NB4 (cell line): ENCODE data around the gene MAD1L1.

Experiments
- DNase-seq: peaks from one replicate; pipeline ENCODE4 v3.0.0; 2010; ENCODE audit warnings: low read depth
- H3K4me3 ChIP-seq: one replicate; pipeline ENCODE4 v1.5.1; 2011; ENCODE audit warnings: mild to moderate bottlenecking, low read depth, low read length, moderate library complexity
- CTCF ChIP-seq: IDR thresholded peaks from one replicate; pipeline ENCODE4 v1.5.1; 2012; ENCODE audit warnings: low read depth, low read length
- MAX ChIP-seq: IDR thresholded peaks from 2 replicates; pipeline ENCODE4 v1.6.1; 2011; ENCODE audit warnings: low read depth, low read length
- MYC ChIP-seq: IDR thresholded peaks from 2 replicates; pipeline ENCODE4 v1.6.1; 2011; ENCODE audit warnings: low read depth, low read length
- POLR2A ChIP-seq: IDR thresholded peaks from 2 replicates; pipeline ENCODE4 v1.6.1; 2011; ENCODE audit warnings: mild to moderate bottlenecking; ENCODE audit not compliant: insufficient read length; ENCODE audit errors: extremely low read depth

MAD1L1 gene

DNA sequence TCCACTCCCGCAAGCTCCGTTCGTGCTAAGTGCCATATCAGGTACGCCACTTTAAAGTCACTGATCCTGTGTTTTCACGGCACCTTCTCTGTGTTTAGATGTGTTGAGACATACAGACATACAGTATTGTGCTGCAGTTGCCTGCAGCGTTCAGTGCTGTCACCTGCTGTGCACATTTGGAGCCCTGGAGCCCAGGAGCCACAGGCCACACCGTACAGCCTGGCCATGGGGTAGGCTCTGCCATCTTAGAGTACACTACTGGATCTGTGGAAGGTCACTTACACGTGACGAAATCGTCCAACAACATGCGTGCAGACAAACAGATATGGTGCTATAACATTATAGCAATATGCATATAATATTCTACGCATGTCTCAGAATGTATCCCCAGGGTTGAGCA is 451.4 kb downstream of the MAD1L1 start:
- no peak overlapping the region for H3K4me3 ChIP-seq
- TF ChIP-seq POLR2A (no peak), CTCF (no peak), MAX (no peak), MYC (no peak)
- DNase-seq: no peak

- DNase-seq: no peak
- no peak for TF ChIP-seq MYC
- no peak for TF ChIP-seq MAX
- no peak for TF ChIP-seq POLR2A
- no peak for TF ChIP-seq CTCF
Measured at GRCh38 chr7:1779445-1779844, 453.3 kb downstream of the MAD1L1 start.

DNA sequence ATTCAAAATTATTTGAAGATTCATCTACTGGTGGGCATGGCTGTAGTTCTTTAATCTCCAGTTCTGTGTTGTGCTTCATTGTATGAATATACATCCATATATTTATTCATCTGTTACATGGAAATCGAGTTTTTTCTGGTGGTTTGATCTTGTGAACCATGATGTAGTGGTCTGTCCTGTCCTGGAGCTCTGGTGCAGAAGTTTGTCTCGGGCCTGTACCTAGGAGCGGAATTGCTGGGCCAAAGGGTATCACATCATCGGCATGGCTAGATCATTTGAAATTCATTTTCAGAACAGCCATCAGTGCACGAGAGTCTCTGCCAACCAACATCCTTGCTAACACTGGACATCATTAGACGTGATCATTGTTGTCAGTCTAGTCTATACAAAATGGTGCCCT is 455.6 kb downstream of the MAD1L1 start:
- no peak overlapping the region for H3K4me3 ChIP-seq
- TF ChIP-seq POLR2A (no peak), MYC (no peak), MAX (no peak), CTCF (no peak)
- no peak for DNase-seq

More at GRCh38 chr7:1779445-1779844, 453.3 kb downstream of the MAD1L1 start:
- H3K4me3 ChIP-seq: no peak overlapping the region

GRCh38 chr7:1775389-1775788 is 457.4 kb downstream of the MAD1L1 start:
- TF ChIP-seq MYC (no peak), POLR2A (no peak), CTCF (no peak), MAX (no peak)
- H3K4me3 ChIP-seq: no peak overlapping the region
- no peak for DNase-seq

- no peak for DNase-seq
- TF ChIP-seq MYC (no peak), CTCF (no peak), MAX (no peak)
- H3K4me3 ChIP-seq: no peak overlapping the region
Measured at GRCh38 chr7:1770331-1770730, 462.4 kb downstream of the MAD1L1 start.
